ENCODE measurements around the gene CCDC3.
"Not testable (repeated sequence)": the region's sequence is repeated elsewhere in the genome, so short reads cannot be mapped to it uniquely, and the experiment has no call there.

CCDC3 gene

GRCh38 chr10:13001041-13001886 lies at the start of gene CCDC3:
Gene CCDC3, minus strand, starts transcription at chr10:13001713. Its CDS starts 143 bp downstream, at chr10:13001570.
- DNase-seq, result no peak

- no peak for DNase-seq
Measured at GRCh38 chr10:13051126-13051694, 49.7 kb upstream of the CCDC3 start.

- no peak for DNase-seq
Measured at GRCh38 chr10:13049774-13050420, 48.4 kb upstream of the CCDC3 start.

GRCh38 chr10:13048762-13049161 lies 47.2 kb upstream of the CCDC3 start:
- no peak for DNase-seq

GRCh38 chr10:13047529-13048206 lies 46.2 kb upstream of the CCDC3 start:
- no peak for DNase-seq

- no peak for DNase-seq
Measured at GRCh38 chr10:13046851-13047528, 45.5 kb upstream of the CCDC3 start.

GRCh38 chr10:13043520-13043919 lies 42.0 kb upstream of the CCDC3 start:
- no peak for DNase-seq

- DNase-seq, result no peak
Measured at GRCh38 chr10:13039761-13040160, 38.2 kb upstream of the CCDC3 start.

- DNase-seq, result no peak
Measured at GRCh38 chr10:13038391-13038790, 36.9 kb upstream of the CCDC3 start.

GRCh38 chr10:13037832-13038231 lies 36.3 kb upstream of the CCDC3 start:
- DNase-seq, result no peak

GRCh38 chr10:13036841-13037240 lies 35.3 kb upstream of the CCDC3 start:
- DNase-seq, result no peak

- DNase-seq, result not testable (repeated sequence)
Measured at GRCh38 chr10:13035731-13036130, 34.2 kb upstream of the CCDC3 start.

- DNase-seq, result no peak
Measured at GRCh38 chr10:13026873-13027272, 25.4 kb upstream of the CCDC3 start.

- no peak for DNase-seq
Measured at GRCh38 chr10:13023754-13024153, 22.2 kb upstream of the CCDC3 start.

- DNase-seq, result no peak
Measured at GRCh38 chr10:13019280-13019679, 17.8 kb upstream of the CCDC3 start.

GRCh38 chr10:13018171-13018570 lies 16.7 kb upstream of the CCDC3 start:
- no peak for DNase-seq

GRCh38 chr10:13016886-13017285 lies 15.4 kb upstream of the CCDC3 start:
- DNase-seq, result no peak

GRCh38 chr10:13016426-13016825 lies 14.9 kb upstream of the CCDC3 start:
- DNase-seq, result no peak

- DNase-seq, result no peak
Measured at GRCh38 chr10:13006037-13006436, 4.5 kb upstream of the CCDC3 start.

GRCh38 chr10:13003759-13004158 lies 2.2 kb upstream of the CCDC3 start:
- DNase-seq, result no peak

- no peak for DNase-seq
Measured at GRCh38 chr10:13003004-13003403, 1.5 kb upstream of the CCDC3 start.

GRCh38 chr10:13001887-13002212 lies 337 bp upstream of the CCDC3 start:
- no peak for DNase-seq

GRCh38 chr10:13000431-13000830 lies 1.1 kb downstream of the CCDC3 start:
- DNase-seq, result no peak

Measured in CD4-positive, alpha-beta T cell treated with Interleukin-4 for 1 hour (primary cell).